ENCODE data around the gene OSR1.

Gene OSR1

DNA sequence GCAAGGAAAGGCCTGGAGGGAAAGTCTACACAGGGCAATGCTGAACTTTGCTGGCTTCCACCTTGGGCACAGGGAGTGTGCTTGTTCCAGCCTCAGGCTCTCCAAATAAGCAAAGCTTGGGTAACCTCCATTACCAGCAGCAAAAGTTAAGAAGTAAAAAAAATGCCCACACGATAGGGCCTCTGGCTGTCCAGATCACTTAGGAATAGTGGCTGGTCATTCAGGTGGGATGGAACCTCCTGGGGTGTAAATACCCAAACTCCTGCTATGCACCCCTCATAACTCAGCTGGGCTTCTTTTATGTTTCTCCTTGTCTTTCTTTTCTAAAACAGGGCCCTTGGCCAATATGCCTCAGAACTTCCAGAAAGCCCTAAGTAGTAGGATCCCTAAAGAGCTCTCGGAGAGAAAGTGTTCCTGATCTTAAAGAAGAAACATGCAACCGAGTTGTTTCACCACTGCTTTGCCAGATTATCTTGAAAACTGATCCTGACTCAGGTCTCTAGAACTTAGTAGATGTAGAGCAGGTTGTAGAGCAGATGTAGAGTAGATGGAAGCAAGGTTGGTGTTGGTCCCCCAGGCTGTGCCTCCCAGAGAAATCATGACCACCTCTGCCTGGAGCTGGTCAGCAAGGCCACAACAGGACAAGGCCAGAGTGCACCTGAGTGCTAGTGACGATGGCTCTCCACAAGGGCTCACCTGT is 2.0 kb upstream of the OSR1 start:
- no peak for DNase-seq (ENCODE audit: low read depth)
- TF ChIP-seq, protein P1, sequence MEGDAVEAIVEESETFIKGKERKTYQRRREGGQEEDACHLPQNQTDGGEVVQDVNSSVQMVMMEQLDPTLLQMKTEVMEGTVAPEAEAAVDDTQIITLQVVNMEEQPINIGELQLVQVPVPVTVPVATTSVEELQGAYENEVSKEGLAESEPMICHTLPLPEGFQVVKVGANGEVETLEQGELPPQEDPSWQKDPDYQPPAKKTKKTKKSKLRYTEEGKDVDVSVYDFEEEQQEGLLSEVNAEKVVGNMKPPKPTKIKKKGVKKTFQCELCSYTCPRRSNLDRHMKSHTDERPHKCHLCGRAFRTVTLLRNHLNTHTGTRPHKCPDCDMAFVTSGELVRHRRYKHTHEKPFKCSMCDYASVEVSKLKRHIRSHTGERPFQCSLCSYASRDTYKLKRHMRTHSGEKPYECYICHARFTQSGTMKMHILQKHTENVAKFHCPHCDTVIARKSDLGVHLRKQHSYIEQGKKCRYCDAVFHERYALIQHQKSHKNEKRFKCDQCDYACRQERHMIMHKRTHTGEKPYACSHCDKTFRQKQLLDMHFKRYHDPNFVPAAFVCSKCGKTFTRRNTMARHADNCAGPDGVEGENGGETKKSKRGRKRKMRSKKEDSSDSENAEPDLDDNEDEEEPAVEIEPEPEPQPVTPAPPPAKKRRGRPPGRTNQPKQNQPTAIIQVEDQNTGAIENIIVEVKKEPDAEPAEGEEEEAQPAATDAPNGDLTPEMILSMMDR (IDR thresholded peaks at IDR 0.05; ENCODE audit: control insufficient read depth, insufficient read depth, low read depth, low read length, missing control alignments): no peak
- no peak overlapping the region for H3K4me3 ChIP-seq (ENCODE audit: control insufficient read depth, low read depth, low read length)

- TF ChIP-seq, protein P1 (IDR thresholded peaks at IDR 0.05; ENCODE audit: control insufficient read depth, insufficient read depth, low read depth, low read length, missing control alignments): no peak
- no peak for DNase-seq (ENCODE audit: low read depth)
- no peak overlapping the region for H3K4me3 ChIP-seq (ENCODE audit: control insufficient read depth, low read depth, low read length)
Observed at GRCh38 chr2:19359456-19359855, 1.0 kb upstream of the OSR1 start.

DNA sequence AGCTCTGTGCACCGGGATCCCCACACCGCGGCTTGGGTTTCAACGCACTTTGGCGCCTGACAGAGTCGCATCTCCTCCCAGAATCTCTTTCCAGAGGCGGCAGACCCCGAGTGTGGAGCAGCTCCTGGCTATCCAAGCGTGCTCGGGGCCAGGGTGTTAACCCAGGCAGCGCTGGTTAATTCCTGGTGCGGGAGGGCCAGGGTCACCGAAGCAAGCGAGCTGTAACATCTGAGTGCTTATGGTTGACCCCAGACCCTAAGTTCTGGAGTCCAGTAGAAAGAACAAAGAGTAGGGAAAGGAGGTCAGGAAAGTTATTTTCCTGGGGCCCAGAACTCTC is 566 bp upstream of the OSR1 start:
- TF ChIP-seq, protein P1 (IDR thresholded peaks at IDR 0.05; ENCODE audit: control insufficient read depth, insufficient read depth, low read depth, low read length, missing control alignments): no peak
- DNase-seq (ENCODE audit: low read depth): no peak
- H3K4me3 ChIP-seq (ENCODE audit: control insufficient read depth, low read depth, low read length): peak overlapping the region; percentile 86

DNA sequence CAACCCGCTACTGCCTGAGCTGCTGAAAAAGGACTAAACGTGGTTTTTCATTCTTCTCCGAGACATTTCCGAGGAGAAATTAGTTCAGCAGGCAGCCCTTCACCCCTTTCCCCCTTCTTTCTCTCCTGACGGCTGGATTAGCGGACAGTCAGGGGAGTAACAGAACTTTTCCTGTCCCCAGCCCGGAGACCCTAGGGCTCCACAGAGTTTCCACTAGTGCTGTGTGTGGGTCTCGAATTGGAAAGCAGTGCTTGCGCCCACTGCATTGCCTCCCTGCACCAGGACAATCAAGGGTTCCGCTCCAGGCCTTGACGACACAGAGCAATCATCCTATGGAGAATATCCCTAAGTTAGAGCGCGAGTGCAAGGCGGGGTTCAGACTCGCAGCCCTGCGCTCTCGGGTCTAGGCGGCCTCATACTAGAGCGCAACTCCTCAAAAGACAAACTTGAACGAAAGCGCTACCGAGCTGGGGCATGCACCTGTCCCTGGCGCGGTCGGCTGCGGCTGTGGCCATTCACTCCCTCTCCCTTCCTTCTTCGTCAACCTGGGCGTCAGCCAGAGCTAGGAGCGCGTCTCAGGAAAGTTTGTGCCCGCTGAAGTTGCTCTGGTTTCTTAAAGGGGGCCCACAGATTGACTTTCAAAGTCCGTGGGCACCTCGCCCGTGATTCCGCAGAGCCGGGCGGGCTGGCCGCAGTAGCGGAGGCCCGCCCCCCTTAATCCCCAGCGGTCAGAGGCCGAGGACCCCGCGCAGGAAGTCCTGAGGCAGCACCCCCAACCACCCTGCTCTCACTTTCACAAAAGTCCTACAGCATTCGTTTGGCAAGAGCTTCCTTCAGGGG is 801 bp downstream of the OSR1 start:
- peak overlapping the region; percentile 86 for H3K4me3 ChIP-seq (ENCODE audit: control insufficient read depth, low read depth, low read length)
- no peak for DNase-seq (ENCODE audit: low read depth)
- TF ChIP-seq, protein P1 (IDR thresholded peaks at IDR 0.05; ENCODE audit: control insufficient read depth, insufficient read depth, low read depth, low read length, missing control alignments): no peak

DNA sequence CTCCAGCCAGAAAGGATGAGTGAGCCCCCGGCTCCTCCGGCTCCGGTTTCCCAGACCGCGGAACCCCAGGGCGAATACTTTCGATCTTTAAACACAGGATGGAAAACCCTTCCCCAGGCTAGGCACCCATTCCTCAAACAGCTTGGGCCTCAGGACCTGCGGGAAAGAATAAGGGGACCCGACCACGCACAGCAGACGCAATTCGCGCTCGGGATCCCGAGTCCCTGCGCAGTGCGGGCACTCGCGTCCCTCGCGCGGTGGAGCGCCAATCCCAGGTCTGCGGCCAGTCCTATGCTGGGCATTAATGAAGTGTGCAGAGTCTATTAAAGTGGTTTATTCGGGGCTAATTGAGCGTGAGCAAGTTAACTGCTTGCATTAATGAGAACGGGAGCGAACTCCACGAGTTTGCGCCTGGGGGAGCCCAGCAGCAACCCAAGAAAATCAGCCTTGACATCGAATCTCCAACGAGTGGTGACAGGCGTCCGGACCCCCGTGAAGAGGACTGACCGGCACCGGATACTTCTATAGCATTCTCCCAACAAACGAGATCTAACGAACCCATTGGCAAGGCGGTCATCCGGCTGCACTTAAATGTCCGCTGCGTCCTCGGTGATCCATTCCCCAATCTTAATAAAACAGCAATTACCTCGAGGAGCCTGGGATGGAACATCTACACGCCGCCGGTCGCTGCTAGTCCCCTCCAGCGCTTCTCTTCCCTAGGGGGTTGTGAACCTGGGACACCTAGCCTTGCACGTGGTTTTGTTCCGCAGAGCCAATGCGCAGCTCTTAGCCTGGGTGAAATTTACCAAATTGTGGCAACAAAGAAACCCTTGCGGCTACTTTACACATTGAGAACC is 1.6 kb downstream of the OSR1 start:
- H3K4me3 ChIP-seq (ENCODE audit: control insufficient read depth, low read depth, low read length): peak overlapping the region; percentile 86
- DNase-seq (ENCODE audit: low read depth): no peak
- TF ChIP-seq, protein P1 (IDR thresholded peaks at IDR 0.05; ENCODE audit: control insufficient read depth, insufficient read depth, low read depth, low read length, missing control alignments): no peak

- no peak for DNase-seq (ENCODE audit: low read depth)
- peak overlapping the region; percentile 86 for H3K4me3 ChIP-seq (ENCODE audit: control insufficient read depth, low read depth, low read length)
- TF ChIP-seq, protein P1 (IDR thresholded peaks at IDR 0.05; ENCODE audit: control insufficient read depth, insufficient read depth, low read depth, low read length, missing control alignments): no peak
Observed at GRCh38 chr2:19355931-19356544, 2.4 kb downstream of the OSR1 start.
